ENCODE results near the gene SPATA4.

SPATA4 gene

GRCh38 chr4:176189891-176190795, 5.2 kb downstream of the SPATA4 start:
- no peak for DNase-seq (ENCODE audit: low read depth in 2 of 2)

- DNase-seq (ENCODE audit: low read depth in 2 of 2): no peak
Observed at GRCh38 chr4:176188654-176189053, 6.7 kb downstream of the SPATA4 start.

GRCh38 chr4:176187624-176188023, 7.8 kb downstream of the SPATA4 start:
- DNase-seq (ENCODE audit: low read depth in 2 of 2): no peak

GRCh38 chr4:176186671-176187395, 8.6 kb downstream of the SPATA4 start:
- no peak for DNase-seq (ENCODE audit: low read depth in 2 of 2)

- no peak for DNase-seq (ENCODE audit: low read depth in 2 of 2)
Observed at GRCh38 chr4:176186067-176186466, 9.3 kb downstream of the SPATA4 start.

GRCh38 chr4:176185051-176185450, 10.3 kb downstream of the SPATA4 start:
- DNase-seq (ENCODE audit: low read depth in 2 of 2): no peak

- DNase-seq (ENCODE audit: low read depth in 2 of 2): no peak
Observed at GRCh38 chr4:176163041-176163440, 32.3 kb downstream of the SPATA4 start.

- DNase-seq (ENCODE audit: low read depth in 2 of 2): no peak
Observed at GRCh38 chr4:176156656-176157055, 38.7 kb downstream of the SPATA4 start.

- DNase-seq (ENCODE audit: low read depth in 2 of 2): no peak
Observed at GRCh38 chr4:176153124-176153523, 42.3 kb downstream of the SPATA4 start.

- DNase-seq (ENCODE audit: low read depth in 2 of 2): no peak
Observed at GRCh38 chr4:176150704-176151103, 44.7 kb downstream of the SPATA4 start.

- no peak for DNase-seq (ENCODE audit: low read depth in 2 of 2)
Observed at GRCh38 chr4:176150356-176150682, 45.1 kb downstream of the SPATA4 start.

GRCh38 chr4:176149680-176150355, 45.6 kb downstream of the SPATA4 start:
- no peak for DNase-seq (ENCODE audit: low read depth in 2 of 2)

- DNase-seq (ENCODE audit: low read depth in 2 of 2): no peak
Observed at GRCh38 chr4:176142253-176142652, 53.1 kb downstream of the SPATA4 start.

GRCh38 chr4:176139518-176139917, 55.9 kb downstream of the SPATA4 start:
- no peak for DNase-seq (ENCODE audit: low read depth in 2 of 2)

- DNase-seq (ENCODE audit: low read depth in 2 of 2): no peak
Observed at GRCh38 chr4:176137631-176138030, 57.8 kb downstream of the SPATA4 start.

GRCh38 chr4:176134670-176135069, 60.7 kb downstream of the SPATA4 start:
- no peak for DNase-seq (ENCODE audit: low read depth in 2 of 2)
